CD14-positive monocyte (primary cell): ENCODE measurements around the gene MORC3. TPM values are rescaled to one million over a fixed set of nuclear protein-coding genes. Genes with fewer than 3 reads are reported as not detected.

Experiments used
- DNase-seq, 3 donors: peaks; one replicate each; pipeline ENCODE4 v3.0.0-alpha.2; 2011 to 2022
- H2AFZ ChIP-seq: 2 replicates; pipeline ENCODE4 v1.6.0; 2012; ENCODE audit warnings: mild to moderate bottlenecking, low read depth, low read length, inconsistent platforms; ENCODE audit not compliant: insufficient read depth, poor library complexity, severe bottlenecking
- H3K27ac ChIP-seq, 2 donors: 1 replicate in 1 of 2; 2 replicates in 1 of 2; pipeline ENCODE4 v1.5.1; 2012 to 2013; ENCODE audit warnings: low read length in 2 of 2, control low read depth in 1 of 2, inconsistent platforms in 1 of 2, low read depth in 1 of 2, mild to moderate bottlenecking in 1 of 2
- H3K27me3 ChIP-seq, 2 donors: one replicate each; pipeline versions ENCODE4 v1.6.0 to v1.6.1; 2011 to 2013; ENCODE audit warnings: low read length in 2 of 2; ENCODE audit not compliant: control insufficient read depth in 2 of 2, insufficient read depth in 2 of 2
- H3K36me3 ChIP-seq, 2 donors: replicated peaks in 1 of 2; 1 replicate in 1 of 2; 2 replicates in 1 of 2; pipeline versions ENCODE4 v1.5.1 to v1.6.1; 2012 to 2013; ENCODE audit warnings: low read length in 2 of 2, control low read depth in 1 of 2, inconsistent platforms in 1 of 2, mild to moderate bottlenecking in 1 of 2; ENCODE audit not compliant: insufficient read depth in 2 of 2, control insufficient read depth in 1 of 2
- H3K4me1 ChIP-seq, 2 donors: 1 replicate in 1 of 2; 2 replicates in 1 of 2; pipeline versions ENCODE4 v1.5.1 to v1.6.1; 2012 to 2013; ENCODE audit warnings: low read length in 2 of 2, control low read depth in 1 of 2, inconsistent platforms in 1 of 2, mild to moderate bottlenecking in 1 of 2, moderate library complexity in 1 of 2; ENCODE audit not compliant: insufficient read depth in 2 of 2, control insufficient read depth in 1 of 2
- H3K4me2 ChIP-seq: replicated peaks from 2 replicates; pipeline ENCODE3; 2012; ENCODE audit warnings: low read length, moderate library complexity, mild to moderate bottlenecking; ENCODE audit not compliant: poor library complexity, severe bottlenecking; ENCODE audit errors: extremely low read depth
- H3K4me3 ChIP-seq, 3 experiments: fragments of 200-600 bp in 1 of 3; sonication (generic) in 1 of 3; replicated peaks in 1 of 3; 1 replicate in 2 of 3; 2 replicates in 1 of 3; pipeline ENCODE4 v1.5.1; 2011 to 2013; ENCODE audit warnings: low read length in 3 of 3, mild to moderate bottlenecking in 3 of 3, control low read depth in 2 of 3, low read depth in 2 of 3, inconsistent platforms in 1 of 3, moderate library complexity in 1 of 3
- H3K79me2 ChIP-seq: 2 replicates; pipeline ENCODE4 v1.6.0; 2012; ENCODE audit warnings: mild to moderate bottlenecking, control low read depth, inconsistent platforms, low read length, moderate library complexity; ENCODE audit not compliant: insufficient read depth
- H3K9ac ChIP-seq: 2 replicates; pipeline ENCODE4 v1.6.0; 2017; ENCODE audit warnings: low read length, mild to moderate bottlenecking; ENCODE audit not compliant: insufficient read depth, poor library complexity, severe bottlenecking
- H3K9me3 ChIP-seq, 2 donors: replicated peaks in 1 of 2; 1 replicate in 1 of 2; 2 replicates in 1 of 2; pipeline versions ENCODE4 v1.5.1 to v1.6.1; 2012 to 2013; ENCODE audit warnings: low read length in 2 of 2, control low read depth in 1 of 2; ENCODE audit not compliant: control insufficient read depth in 1 of 2, insufficient read depth in 1 of 2
- H4K20me1 ChIP-seq: 2 replicates; pipeline ENCODE4 v1.6.0; 2012; ENCODE audit warnings: mild to moderate bottlenecking, low read length, control low read depth, moderate library complexity; ENCODE audit not compliant: insufficient read depth
- H3K27ac Mint-ChIP-seq, 7 donors: one replicate each; pipeline ENCODE4 v1.8.0; 2020; ENCODE audit warnings: mild to moderate bottlenecking in 7 of 7, mixed read lengths in 7 of 7, moderate library complexity in 6 of 7, inconsistent platforms in 2 of 7
- H3K27me3 Mint-ChIP-seq, 3 donors: one replicate each; pipeline ENCODE4 v1.8.0; 2021 to 2022; ENCODE audit warnings: low read depth in 3 of 3, mild to moderate bottlenecking in 3 of 3, mixed read lengths in 3 of 3, moderate library complexity in 3 of 3, inconsistent platforms in 1 of 3
- H3K36me3 Mint-ChIP-seq, 2 donors: one replicate each; pipeline ENCODE4 v1.8.0; 2020; ENCODE audit warnings: mixed read lengths in 2 of 2, inconsistent platforms in 1 of 2, mild to moderate bottlenecking in 1 of 2
- H3K4me1 Mint-ChIP-seq: one replicate; pipeline ENCODE4 v1.8.0; 2020; ENCODE audit warnings: mild to moderate bottlenecking, mixed read lengths
- H3K4me3 Mint-ChIP-seq, 2 donors: one replicate each; pipeline ENCODE4 v1.8.0; 2020; ENCODE audit warnings: mild to moderate bottlenecking in 2 of 2, mixed read lengths in 2 of 2, moderate library complexity in 1 of 2
- H3K9me3 Mint-ChIP-seq, 7 donors: one replicate each; pipeline ENCODE4 v1.8.0; 2020 to 2022; ENCODE audit warnings: mixed read lengths in 7 of 7, mild to moderate bottlenecking in 6 of 7, moderate library complexity in 6 of 7, inconsistent platforms in 2 of 7
- WGBS: methylation state at CpG from one replicate; pipeline ENCODE4 v1.1.5; 2013; ENCODE audit warnings: missing lambda C conversion rate; ENCODE audit not compliant: insufficient coverage; 5-methylcytosine and 5-hydroxymethylcytosine counted together
- intact Hi-C, 2 donors: fragments of 100-400 bp; cut with micrococcal nuclease; formaldehyde crosslinking; loops; one replicate each; pipeline versions ENCODE4 v1.15.0 to v1.15.1; 2023
- polyA plus RNA-seq, 3 donors: library from polyadenylated mRNA; depleted of rRNA in 1 of 3; unstranded in 2 of 3; stranded (reverse) in 1 of 3; fragments of 300-500 nt in 2 of 3; fragments of >200 nt in 1 of 3; fragmentation: Illumina TruSeq in 2 of 3; gene quantifications; 1 replicate in 2 of 3; 2 replicates in 1 of 3; pipeline ENCODE4 v1.2.3, GENCODE V29; 2012 to 2021
- TF ChIP-seq, protein P1 (sequence below): fragments of 200-600 bp; IDR thresholded peaks from one replicate; pipeline ENCODE4 v1.8.0; 2022; ENCODE audit warnings: antibody characterized with exemption, mild to moderate bottlenecking

The MORC3 gene
- polyA plus RNA-seq, 3 donors = 16.3 to 27.6 (median 25.5) TPM

DNA sequence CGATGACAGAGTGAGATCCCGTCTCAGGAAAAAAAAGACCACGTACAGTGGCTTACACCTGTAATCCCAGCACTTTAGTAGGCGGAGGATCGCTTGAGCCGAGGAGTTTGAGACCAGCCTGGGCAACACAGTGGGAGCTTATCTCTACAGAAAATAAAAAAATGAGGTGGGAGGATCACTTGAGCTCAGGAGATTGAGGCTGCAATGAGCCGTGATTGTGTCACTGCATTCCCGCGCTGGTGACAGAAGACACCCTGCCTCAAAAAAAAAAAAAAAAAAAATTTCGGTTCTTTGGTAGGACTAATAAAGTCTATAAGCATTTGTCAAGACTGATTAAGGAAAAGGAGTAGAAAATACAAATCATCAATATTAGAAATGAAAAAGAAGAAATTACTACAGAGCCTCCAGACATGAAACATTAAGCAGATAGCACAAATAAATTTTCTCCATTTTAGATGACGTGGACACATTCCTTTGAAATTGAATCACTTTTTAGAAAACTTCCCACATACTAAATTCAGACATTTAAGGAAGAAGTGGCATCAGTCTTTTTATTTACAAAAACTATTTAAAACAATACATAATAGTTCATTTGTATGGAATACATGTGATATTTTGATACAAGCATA is 30.4 kb downstream of the MORC3 start:
- no peak for DNase-seq
- Histone ChIP-seq H2AFZ (no peak overlapping the region), H4K20me1 (peaks cover 90% of the 10 kb centered on the region), H3K4me2 (no peak overlapping the region), H3K27me3 (no peaks in the 10 kb centered on the region), H3K79me2 (peaks cover 29% of the 10 kb centered on the region), H3K4me1 (no peaks in the 10 kb centered on the region), H3K36me3 (peaks cover 88 to 97% of the 10 kb centered on the region in 2 donors), H3K4me3 (no peak overlapping the region), H3K27ac (peak overlapping the region in 1 of 2 donors; percentile 26), H3K9me3 (no peaks in the 10 kb centered on the region), H3K9ac (no peak overlapping the region)
- H3K27ac Mint-ChIP-seq = peak overlapping the region in 4 of 7 donors; percentile 9 to 31 (median 27)
- no peaks in the 10 kb centered on the region for H3K4me1 Mint-ChIP-seq
- no peak overlapping the region for H3K4me3 Mint-ChIP-seq
- no peaks in the 10 kb centered on the region for H3K27me3 Mint-ChIP-seq
- peaks cover 75 to 84% of the 10 kb centered on the region in 2 donors for H3K36me3 Mint-ChIP-seq
- TF ChIP-seq, protein P1, sequence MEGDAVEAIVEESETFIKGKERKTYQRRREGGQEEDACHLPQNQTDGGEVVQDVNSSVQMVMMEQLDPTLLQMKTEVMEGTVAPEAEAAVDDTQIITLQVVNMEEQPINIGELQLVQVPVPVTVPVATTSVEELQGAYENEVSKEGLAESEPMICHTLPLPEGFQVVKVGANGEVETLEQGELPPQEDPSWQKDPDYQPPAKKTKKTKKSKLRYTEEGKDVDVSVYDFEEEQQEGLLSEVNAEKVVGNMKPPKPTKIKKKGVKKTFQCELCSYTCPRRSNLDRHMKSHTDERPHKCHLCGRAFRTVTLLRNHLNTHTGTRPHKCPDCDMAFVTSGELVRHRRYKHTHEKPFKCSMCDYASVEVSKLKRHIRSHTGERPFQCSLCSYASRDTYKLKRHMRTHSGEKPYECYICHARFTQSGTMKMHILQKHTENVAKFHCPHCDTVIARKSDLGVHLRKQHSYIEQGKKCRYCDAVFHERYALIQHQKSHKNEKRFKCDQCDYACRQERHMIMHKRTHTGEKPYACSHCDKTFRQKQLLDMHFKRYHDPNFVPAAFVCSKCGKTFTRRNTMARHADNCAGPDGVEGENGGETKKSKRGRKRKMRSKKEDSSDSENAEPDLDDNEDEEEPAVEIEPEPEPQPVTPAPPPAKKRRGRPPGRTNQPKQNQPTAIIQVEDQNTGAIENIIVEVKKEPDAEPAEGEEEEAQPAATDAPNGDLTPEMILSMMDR = no peak
- WGBS = 100% methylated on average over 2 of the region's 11 CpGs
- intact Hi-C loops = no loop called here
- no peaks in the 10 kb centered on the region for H3K9me3 Mint-ChIP-seq

DNA sequence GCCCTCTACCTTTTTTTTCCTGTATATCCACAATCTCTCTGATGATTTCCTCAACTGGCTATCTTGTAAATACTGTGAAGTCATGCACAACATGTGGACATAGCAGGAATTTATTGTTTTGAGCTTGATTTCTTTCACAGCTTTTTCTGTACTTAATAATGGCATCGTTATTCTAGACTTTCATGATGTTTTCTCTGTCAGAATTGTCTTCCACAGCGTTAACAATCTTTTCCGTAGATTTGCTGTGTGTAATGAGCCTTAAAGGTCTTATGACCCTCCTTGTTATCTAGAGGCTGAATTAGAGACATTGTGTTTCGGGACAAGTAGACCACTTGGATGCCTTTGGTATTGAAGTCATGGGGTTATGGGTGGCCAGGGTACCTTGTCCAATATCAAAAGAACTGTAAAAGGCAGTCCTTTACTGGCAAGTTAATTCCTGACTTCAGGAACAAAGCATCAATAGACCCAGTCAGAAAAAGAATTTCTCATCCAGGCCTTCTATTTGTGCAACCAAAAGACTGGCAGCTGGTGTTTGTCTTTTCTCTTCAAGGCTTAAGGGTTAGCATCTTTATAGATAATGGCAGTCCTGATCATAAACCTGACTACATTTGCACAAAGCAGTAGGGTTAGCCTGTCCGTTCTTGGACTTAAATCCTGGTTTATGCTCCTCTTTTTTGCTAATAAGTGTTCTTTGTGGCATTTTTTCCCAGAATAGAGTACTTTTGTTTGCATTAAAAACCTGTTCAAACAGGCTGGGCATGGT is 35.1 kb downstream of the MORC3 start:
- Histone ChIP-seq H3K79me2 (peaks cover 22% of the 10 kb centered on the region), H3K9me3 (no peaks in the 10 kb centered on the region), H4K20me1 (peaks cover 85% of the 10 kb centered on the region), H3K27me3 (no peaks in the 10 kb centered on the region), H3K4me2 (no peak overlapping the region), H3K4me1 (no peaks in the 10 kb centered on the region), H3K27ac (no peak overlapping the region), H3K36me3 (peaks cover 87 to 95% of the 10 kb centered on the region in 2 donors), H3K4me3 (no peak overlapping the region), H2AFZ (no peak overlapping the region), H3K9ac (no peak overlapping the region)
- 100% methylated on average over 1 of the region's 5 CpGs for WGBS
- peaks cover 0 to 1% (median 1%) of the 10 kb centered on the region in 3 donors for H3K27me3 Mint-ChIP-seq
- H3K36me3 Mint-ChIP-seq = peaks cover 59 to 71% of the 10 kb centered on the region in 2 donors
- TF ChIP-seq, protein P1 = no peak
- no peak for DNase-seq
- no peak overlapping the region for H3K4me3 Mint-ChIP-seq
- no peaks in the 10 kb centered on the region for H3K4me1 Mint-ChIP-seq
- no peak overlapping the region for H3K27ac Mint-ChIP-seq
- intact Hi-C loops = no loop called here
- H3K9me3 Mint-ChIP-seq = no peaks in the 10 kb centered on the region
